Trophoblast cell (in vitro differentiated cells and primary cell): ENCODE measurements around the gene ZNF639.

Experiments used
- DNase-seq, 2 donors: peaks; one replicate each; pipeline ENCODE4 v3.0.0-alpha.2; 2016
- H2AFZ ChIP-seq: 2 replicates; pipeline ENCODE4 v1.6.1; 2013; ENCODE audit warnings: low read length, moderate library complexity, mild to moderate bottlenecking; ENCODE audit not compliant: insufficient read depth, poor library complexity
- H2AK5ac ChIP-seq: 2 replicates; pipeline ENCODE4 v1.6.1; 2013; ENCODE audit warnings: mild to moderate bottlenecking, low read length
- H2BK120ac ChIP-seq: 2 replicates; pipeline ENCODE4 v1.6.1; 2013; ENCODE audit warnings: low read length, mild to moderate bottlenecking, moderate library complexity; ENCODE audit not compliant: insufficient read depth, poor library complexity
- H2BK12ac ChIP-seq: 2 replicates; pipeline ENCODE4 v1.6.1; 2013; ENCODE audit warnings: mild to moderate bottlenecking, low read length, moderate library complexity
- H2BK5ac ChIP-seq: 2 replicates; pipeline ENCODE4 v1.6.1; 2013; ENCODE audit warnings: low read length, low read depth, moderate library complexity, mild to moderate bottlenecking; ENCODE audit not compliant: poor library complexity
- H3K14ac ChIP-seq: 2 replicates; pipeline ENCODE4 v1.6.1; 2013; ENCODE audit warnings: mild to moderate bottlenecking, low read length
- H3K18ac ChIP-seq: 2 replicates; pipeline ENCODE4 v1.6.1; 2013; ENCODE audit warnings: mild to moderate bottlenecking, low read length
- H3K23ac ChIP-seq: 2 replicates; pipeline ENCODE4 v1.6.1; 2013; ENCODE audit warnings: low read length
- H3K27ac ChIP-seq: 2 replicates; pipeline ENCODE4 v1.5.1; 2013; ENCODE audit warnings: low read depth, mild to moderate bottlenecking, inconsistent platforms, low read length, moderate library complexity
- H3K27me3 ChIP-seq: 2 replicates; pipeline ENCODE4 v1.6.1; 2013; ENCODE audit warnings: inconsistent platforms, mild to moderate bottlenecking, low read length, moderate library complexity; ENCODE audit not compliant: insufficient read depth
- H3K36me3 ChIP-seq, 2 experiments: 1 replicate in 1 of 2; 2 replicates in 1 of 2; pipeline ENCODE4 v1.6.1; 2013; ENCODE audit warnings: low read length in 2 of 2, mild to moderate bottlenecking in 2 of 2, moderate library complexity in 1 of 2; ENCODE audit not compliant: insufficient read depth in 2 of 2, control insufficient read depth in 1 of 2
- H3K4ac ChIP-seq: 2 replicates; pipeline ENCODE4 v1.6.1; 2013; ENCODE audit warnings: low read depth, mild to moderate bottlenecking, low read length, moderate library complexity
- H3K4me1 ChIP-seq, 2 experiments: 1 replicate in 1 of 2; 2 replicates in 1 of 2; pipeline ENCODE4 v1.6.1; 2013; ENCODE audit warnings: low read length in 2 of 2, mild to moderate bottlenecking in 2 of 2, moderate library complexity in 1 of 2; ENCODE audit not compliant: insufficient read depth in 2 of 2, control insufficient read depth in 1 of 2
- H3K4me2 ChIP-seq: 2 replicates; pipeline ENCODE4 v1.6.1; 2013; ENCODE audit warnings: inconsistent platforms, mild to moderate bottlenecking, low read length, moderate library complexity
- H3K4me3 ChIP-seq: 2 replicates; pipeline ENCODE4 v1.5.1; 2013; ENCODE audit warnings: mild to moderate bottlenecking, low read depth, low read length, inconsistent platforms
- H3K79me1 ChIP-seq: one replicate; pipeline ENCODE4 v1.6.1; 2013; ENCODE audit warnings: low read length
- H3K79me2 ChIP-seq: 2 replicates; pipeline ENCODE4 v1.6.1; 2013; ENCODE audit warnings: low read length, mild to moderate bottlenecking; ENCODE audit not compliant: control insufficient read depth, insufficient read depth, poor library complexity
- H3K9ac ChIP-seq: 2 replicates; pipeline ENCODE4 v1.6.1; 2013; ENCODE audit warnings: mild to moderate bottlenecking, low read length
- H3K9me3 ChIP-seq: 2 replicates; pipeline ENCODE4 v1.6.1; 2013; ENCODE audit warnings: low read depth, mild to moderate bottlenecking, control low read depth, inconsistent platforms, low read length; ENCODE audit not compliant: insufficient read depth
- H4K12ac ChIP-seq: 2 replicates; pipeline ENCODE4 v1.6.1; 2013; ENCODE audit warnings: low read depth, mild to moderate bottlenecking, low read length, moderate library complexity
- H4K8ac ChIP-seq: 2 replicates; pipeline ENCODE4 v1.6.1; 2013; ENCODE audit warnings: low read depth, mild to moderate bottlenecking, low read length, moderate library complexity
- H4K91ac ChIP-seq: one replicate; pipeline ENCODE4 v1.6.1; 2013; ENCODE audit warnings: low read depth, mild to moderate bottlenecking, low read length, moderate library complexity
- WGBS: extraction: QIAGEN DNeasy Blood & Tissue Kit; methylation state at CpG from one replicate; pipeline ENCODE4 v1.1.7; 2013; ENCODE audit warnings: missing lambda C conversion rate; ENCODE audit not compliant: insufficient read length, insufficient coverage; ENCODE audit errors: extremely low coverage; 5-methylcytosine and 5-hydroxymethylcytosine counted together

The ZNF639 gene

GRCh38 chr3:179297971-179298725 lies 24.7 kb upstream of the ZNF639 start:
- H3K4me3 ChIP-seq, result no peak overlapping the region
- H2AK5ac ChIP-seq, result no peak overlapping the region
- H3K79me1 ChIP-seq, result no peaks in the 10 kb centered on the region
- H3K9me3 ChIP-seq, result no peaks in the 10 kb centered on the region
- peaks cover 0 to 2% of the 10 kb centered on the region in 2 experiments for H3K4me1 ChIP-seq
- no peaks in the 10 kb centered on the region for H3K79me2 ChIP-seq
- no peak overlapping the region for H3K4me2 ChIP-seq
- no CpG with 5 or more reads among the region's 5 CpGs for WGBS
- H4K12ac ChIP-seq, result no peak overlapping the region
- H2BK5ac ChIP-seq, result no peak overlapping the region
- H4K91ac ChIP-seq, result no peak overlapping the region
- no peak overlapping the region for H4K8ac ChIP-seq
- H3K14ac ChIP-seq, result no peak overlapping the region
- no peak overlapping the region for H3K4ac ChIP-seq
- H3K18ac ChIP-seq, result no peak overlapping the region
- H3K27ac ChIP-seq, result no peak overlapping the region
- no peak overlapping the region for H2BK120ac ChIP-seq
- H3K9ac ChIP-seq, result no peak overlapping the region
- H2BK12ac ChIP-seq, result no peak overlapping the region
- no peak overlapping the region for H2AFZ ChIP-seq
- no peaks in the 10 kb centered on the region for H3K36me3 ChIP-seq
- no peak for DNase-seq
- H3K27me3 ChIP-seq, result no peaks in the 10 kb centered on the region
- no peak overlapping the region for H3K23ac ChIP-seq

GRCh38 chr3:179299316-179299715 lies 23.5 kb upstream of the ZNF639 start:
- H2AFZ ChIP-seq, result no peak overlapping the region
- H3K4me3 ChIP-seq, result no peak overlapping the region

GRCh38 chr3:179299999-179300613 lies 22.7 kb upstream of the ZNF639 start:
- Histone ChIP-seq H3K4me2 (no peak overlapping the region), H3K4me3 (no peak overlapping the region), H3K36me3 (no peaks in the 10 kb centered on the region), H2BK5ac (no peak overlapping the region), H3K27me3 (no peaks in the 10 kb centered on the region), H3K9me3 (no peaks in the 10 kb centered on the region), H3K23ac (no peak overlapping the region), H2AFZ (no peak overlapping the region), H3K79me1 (no peaks in the 10 kb centered on the region), H2BK120ac (no peak overlapping the region), H3K4me1 (peaks cover 0 to 2% of the 10 kb centered on the region in 2 experiments), H3K18ac (no peak overlapping the region), H2AK5ac (no peak overlapping the region), H3K4ac (no peak overlapping the region), H2BK12ac (no peak overlapping the region), H3K79me2 (no peaks in the 10 kb centered on the region), H4K8ac (no peak overlapping the region), H3K9ac (no peak overlapping the region), H3K14ac (no peak overlapping the region), H4K12ac (no peak overlapping the region), H4K91ac (no peak overlapping the region), H3K27ac (no peak overlapping the region)
- no CpG with 5 or more reads among the region's 5 CpGs for WGBS
- DNase-seq, result no peak

More at GRCh38 chr3:179299316-179299715, 23.5 kb upstream of the ZNF639 start:
- no peaks in the 10 kb centered on the region for H3K79me2 ChIP-seq
- no peak overlapping the region for H3K9ac ChIP-seq
- H3K36me3 ChIP-seq, result no peaks in the 10 kb centered on the region
- H2BK120ac ChIP-seq, result no peak overlapping the region
- no peaks in the 10 kb centered on the region for H3K27me3 ChIP-seq
- no peak overlapping the region for H3K4ac ChIP-seq
- H3K79me1 ChIP-seq, result no peaks in the 10 kb centered on the region
- H3K4me1 ChIP-seq, result peaks cover 0 to 2% of the 10 kb centered on the region in 2 experiments
- H4K12ac ChIP-seq, result no peak overlapping the region
- H4K8ac ChIP-seq, result no peak overlapping the region
- no peak overlapping the region for H2AK5ac ChIP-seq
- H3K23ac ChIP-seq, result no peak overlapping the region
- H3K14ac ChIP-seq, result no peak overlapping the region
- no peak overlapping the region for H3K4me2 ChIP-seq
- no peak for DNase-seq
- no peak overlapping the region for H2BK5ac ChIP-seq
- no peak overlapping the region for H2BK12ac ChIP-seq
- no peaks in the 10 kb centered on the region for H3K9me3 ChIP-seq
- no CpG with 5 or more reads among the region's 2 CpGs for WGBS
- H3K18ac ChIP-seq, result no peak overlapping the region
- H4K91ac ChIP-seq, result no peak overlapping the region
- H3K27ac ChIP-seq, result no peak overlapping the region

GRCh38 chr3:179301645-179302044 lies 21.2 kb upstream of the ZNF639 start:
- H3K4ac ChIP-seq, result no peak overlapping the region
- no peak overlapping the region for H2BK5ac ChIP-seq
- DNase-seq, result no peak
- no peak overlapping the region for H4K12ac ChIP-seq
- no peak overlapping the region for H2AK5ac ChIP-seq
- no peaks in the 10 kb centered on the region for H3K36me3 ChIP-seq
- H4K8ac ChIP-seq, result no peak overlapping the region
- no peaks in the 10 kb centered on the region for H3K79me1 ChIP-seq
- H4K91ac ChIP-seq, result no peak overlapping the region
- H3K79me2 ChIP-seq, result no peaks in the 10 kb centered on the region
- H3K27me3 ChIP-seq, result no peaks in the 10 kb centered on the region
- H2AFZ ChIP-seq, result no peak overlapping the region
- no peak overlapping the region for H2BK120ac ChIP-seq
- H3K18ac ChIP-seq, result no peak overlapping the region
- H3K14ac ChIP-seq, result no peak overlapping the region
- H3K23ac ChIP-seq, result no peak overlapping the region
- H3K9me3 ChIP-seq, result no peaks in the 10 kb centered on the region
- H2BK12ac ChIP-seq, result no peak overlapping the region
- H3K27ac ChIP-seq, result no peak overlapping the region
- no peak overlapping the region for H3K4me2 ChIP-seq
- no peak overlapping the region for H3K4me3 ChIP-seq
- no peak overlapping the region for H3K9ac ChIP-seq
- no CpG with 5 or more reads among the region's 3 CpGs for WGBS
- peaks cover 0 to 2% of the 10 kb centered on the region in 2 experiments for H3K4me1 ChIP-seq
